ENCODE measurements around the gene RFNG. TPM values are rescaled to one million over a fixed set of nuclear protein-coding genes. Genes with fewer than 3 reads are reported as not detected.

The RFNG gene
- total RNA-seq, 1 donor: 13.7 TPM

GRCh38 chr17:82072827-82073226, 21.2 kb upstream of the RFNG start:
- Histone ChIP-seq H3K9me3 (ENCODE audit: low read depth, low read length) (no peaks in the 10 kb centered on the region), H3K4me1 (ENCODE audit: insufficient read depth, low read length) (no peaks in the 10 kb centered on the region), H3K27me3 (ENCODE audit: insufficient read depth, low read length) (no peaks in the 10 kb centered on the region), H3K4me3 (ENCODE audit: low read length) (no peak overlapping the region)

GRCh38 chr17:82070611-82071010, 19.0 kb upstream of the RFNG start:
- no peak overlapping the region for H3K4me3 ChIP-seq (ENCODE audit: low read length)
- no peaks in the 10 kb centered on the region for H3K9me3 ChIP-seq (ENCODE audit: low read depth, low read length)
- no peaks in the 10 kb centered on the region for H3K27me3 ChIP-seq (ENCODE audit: insufficient read depth, low read length)
- peaks cover 8% of the 10 kb centered on the region for H3K4me1 ChIP-seq (ENCODE audit: insufficient read depth, low read length)

GRCh38 chr17:82065638-82066303, 14.2 kb upstream of the RFNG start, which contains the start of gene DUS1L:
TSS of gene DUS1L (minus strand) at chr17:82065804. CDS start at chr17:82065059, 745 bp downstream.
- no peaks in the 10 kb centered on the region for H3K27me3 ChIP-seq (ENCODE audit: insufficient read depth, low read length)
- no peaks in the 10 kb centered on the region for H3K9me3 ChIP-seq (ENCODE audit: low read depth, low read length)
- peaks cover 26% of the 10 kb centered on the region for H3K4me1 ChIP-seq (ENCODE audit: insufficient read depth, low read length)
- peak within 1 kb of the TSS; percentile 62 for H3K4me3 ChIP-seq (ENCODE audit: low read length)

DNA sequence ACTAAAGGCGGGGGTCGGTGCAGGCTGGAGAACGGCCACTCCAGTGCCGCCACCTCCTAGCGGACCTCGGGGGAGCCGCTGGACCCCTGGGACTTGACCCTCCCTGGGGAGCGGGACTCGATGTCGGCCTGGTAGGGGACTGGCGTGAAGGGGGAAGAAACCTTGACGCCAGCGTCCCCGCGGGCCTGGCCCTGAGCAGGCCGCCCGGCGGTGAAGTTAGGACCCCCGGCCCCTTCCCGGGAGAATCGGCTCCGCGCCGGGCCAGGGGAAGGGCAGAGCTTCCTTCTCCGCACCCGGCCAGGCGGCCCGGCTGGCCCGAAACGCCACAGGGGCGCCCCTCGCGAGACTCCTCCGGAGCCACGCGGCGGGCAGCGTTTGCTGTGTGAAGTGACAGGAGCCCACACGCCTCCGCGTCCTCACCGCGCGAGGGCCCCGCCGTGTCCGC, 13.6 kb upstream of the RFNG start:
- H3K4me3 ChIP-seq (ENCODE audit: low read length): peak overlapping the region; percentile 62
- no peaks in the 10 kb centered on the region for H3K27me3 ChIP-seq (ENCODE audit: insufficient read depth, low read length)
- no peaks in the 10 kb centered on the region for H3K9me3 ChIP-seq (ENCODE audit: low read depth, low read length)
- peaks cover 26% of the 10 kb centered on the region for H3K4me1 ChIP-seq (ENCODE audit: insufficient read depth, low read length)

DNA sequence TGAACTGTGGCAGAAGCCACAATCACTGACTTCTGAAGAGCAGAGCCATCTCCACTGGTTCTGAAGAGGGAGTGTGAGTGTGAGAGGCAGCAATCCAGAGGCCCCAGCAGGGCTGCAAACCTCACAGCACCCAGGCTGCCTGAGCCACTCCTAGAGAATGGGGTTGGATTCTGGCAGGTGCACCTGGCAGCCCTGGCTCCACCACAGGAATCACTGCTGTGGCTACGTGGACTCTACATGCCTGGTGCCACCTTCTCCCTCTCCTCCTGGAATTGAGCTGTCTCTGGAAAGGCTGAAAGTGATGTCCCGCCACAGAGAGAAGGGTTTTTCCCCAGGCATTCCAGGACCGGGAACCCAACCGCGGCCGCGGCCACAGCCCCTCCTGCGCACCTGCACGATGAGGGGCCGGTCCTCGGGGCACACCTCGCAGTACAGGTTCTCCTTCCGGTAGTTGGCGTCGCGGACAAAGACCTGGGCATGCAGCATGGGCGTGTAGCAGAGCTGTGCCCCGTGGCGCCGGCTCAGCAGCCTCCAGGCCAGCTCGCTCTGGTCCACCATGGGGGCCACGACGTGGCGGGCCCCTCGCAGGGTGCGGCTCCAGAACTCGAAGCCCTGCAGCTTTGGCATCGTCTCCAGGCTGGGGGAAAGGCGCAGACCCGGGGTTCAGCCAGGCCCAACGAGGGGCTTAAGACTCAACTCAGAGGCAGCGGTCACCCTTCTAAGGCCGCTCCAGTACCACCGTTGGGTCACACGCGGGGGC, 13.0 kb upstream of the RFNG start:
- H3K4me1 ChIP-seq (ENCODE audit: insufficient read depth, low read length): peaks cover 26% of the 10 kb centered on the region
- no peaks in the 10 kb centered on the region for H3K27me3 ChIP-seq (ENCODE audit: insufficient read depth, low read length)
- H3K4me3 ChIP-seq (ENCODE audit: low read length): peak overlapping the region; percentile 62
- H3K9me3 ChIP-seq (ENCODE audit: low read depth, low read length): no peaks in the 10 kb centered on the region

GRCh38 chr17:82063424-82064415, 12.1 kb upstream of the RFNG start:
- Histone ChIP-seq H3K9me3 (ENCODE audit: low read depth, low read length) (no peaks in the 10 kb centered on the region), H3K4me1 (ENCODE audit: insufficient read depth, low read length) (peaks cover 26% of the 10 kb centered on the region), H3K4me3 (ENCODE audit: low read length) (no peak overlapping the region), H3K27me3 (ENCODE audit: insufficient read depth, low read length) (no peaks in the 10 kb centered on the region)

DNA sequence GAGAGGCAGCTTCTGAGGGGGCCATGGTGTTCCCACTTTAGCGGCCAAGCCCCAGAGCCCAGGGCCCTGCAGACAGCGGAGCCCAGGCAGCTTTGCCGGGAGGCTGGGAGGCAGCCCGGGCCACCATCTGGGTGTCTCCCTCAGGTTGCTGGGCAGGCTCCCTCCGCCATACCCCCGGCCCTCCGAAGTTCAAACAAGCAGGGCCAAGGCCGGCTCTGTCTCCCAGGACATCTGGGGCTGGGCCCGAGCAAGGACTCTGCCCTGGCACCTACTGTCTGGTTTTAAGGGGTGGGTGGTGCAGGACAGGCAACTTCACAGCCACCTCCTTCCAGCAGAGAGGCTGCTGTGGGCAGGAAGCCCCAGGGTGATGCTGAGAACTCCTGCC, 11.4 kb upstream of the RFNG start:
- Histone ChIP-seq H3K9me3 (ENCODE audit: low read depth, low read length) (no peaks in the 10 kb centered on the region), H3K4me3 (ENCODE audit: low read length) (no peak overlapping the region), H3K27me3 (ENCODE audit: insufficient read depth, low read length) (no peaks in the 10 kb centered on the region), H3K4me1 (ENCODE audit: insufficient read depth, low read length) (peaks cover 26% of the 10 kb centered on the region)

- no peaks in the 10 kb centered on the region for H3K9me3 ChIP-seq (ENCODE audit: low read depth, low read length)
- H3K4me1 ChIP-seq (ENCODE audit: insufficient read depth, low read length): peaks cover 26% of the 10 kb centered on the region
- H3K4me3 ChIP-seq (ENCODE audit: low read length): no peak overlapping the region
- no peaks in the 10 kb centered on the region for H3K27me3 ChIP-seq (ENCODE audit: insufficient read depth, low read length)
Observed at GRCh38 chr17:82062076-82062983, 10.7 kb upstream of the RFNG start.

DNA sequence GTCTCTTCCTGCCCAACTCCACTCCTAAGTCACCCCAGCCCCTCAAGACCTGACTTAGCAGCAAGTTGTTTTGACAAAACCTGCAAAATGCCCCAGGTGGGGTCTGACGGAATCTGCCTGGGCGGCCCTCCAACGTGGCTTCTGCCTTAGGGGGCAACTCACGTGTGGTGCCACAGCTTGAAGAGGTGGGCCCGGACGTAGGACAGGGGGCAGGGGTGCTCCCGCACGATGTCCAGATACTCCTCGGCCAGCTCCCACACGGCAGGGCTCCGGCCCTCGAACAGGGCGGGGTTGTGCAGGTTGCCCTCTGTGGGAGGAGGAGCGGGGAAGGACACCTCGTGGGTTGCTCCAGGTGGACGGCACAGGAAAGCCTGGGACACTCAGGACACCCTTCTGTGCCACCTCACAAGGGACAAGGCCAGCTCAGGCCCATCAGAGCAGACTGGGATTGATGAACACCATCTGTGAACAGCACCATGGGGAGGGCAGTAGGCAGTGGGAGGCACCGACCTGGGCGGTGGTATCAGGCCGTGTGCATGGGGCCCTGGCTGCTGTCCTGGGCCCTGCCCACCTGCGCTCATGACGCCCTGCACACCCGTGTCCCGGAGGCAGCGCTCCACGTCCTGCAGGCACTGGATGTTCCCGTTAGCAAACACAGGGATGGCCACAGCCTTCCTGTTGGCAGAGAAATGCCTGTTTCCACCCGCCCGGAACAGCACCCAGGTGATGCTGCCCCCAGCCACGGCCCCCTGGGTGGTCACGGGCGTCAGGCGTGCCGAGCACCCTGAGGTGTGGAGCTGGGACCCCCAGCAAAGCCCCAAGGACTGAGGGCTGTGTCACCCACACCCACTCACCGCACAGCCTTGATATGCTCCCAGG, 9.7 kb upstream of the RFNG start:
- peaks cover 22% of the 10 kb centered on the region for H3K4me1 ChIP-seq (ENCODE audit: insufficient read depth, low read length)
- no peaks in the 10 kb centered on the region for H3K9me3 ChIP-seq (ENCODE audit: low read depth, low read length)
- H3K27me3 ChIP-seq (ENCODE audit: insufficient read depth, low read length): no peaks in the 10 kb centered on the region
- H3K4me3 ChIP-seq (ENCODE audit: low read length): no peak overlapping the region

- no peaks in the 10 kb centered on the region for H3K9me3 ChIP-seq (ENCODE audit: low read depth, low read length)
- H3K4me1 ChIP-seq (ENCODE audit: insufficient read depth, low read length): peaks cover 17% of the 10 kb centered on the region
- no peak overlapping the region for H3K4me3 ChIP-seq (ENCODE audit: low read length)
- no peaks in the 10 kb centered on the region for H3K27me3 ChIP-seq (ENCODE audit: insufficient read depth, low read length)
Observed at GRCh38 chr17:82060614-82061013, 9.0 kb upstream of the RFNG start.

- H3K27me3 ChIP-seq (ENCODE audit: insufficient read depth, low read length): no peaks in the 10 kb centered on the region
- no peaks in the 10 kb centered on the region for H3K9me3 ChIP-seq (ENCODE audit: low read depth, low read length)
- no peak overlapping the region for H3K4me3 ChIP-seq (ENCODE audit: low read length)
- H3K4me1 ChIP-seq (ENCODE audit: insufficient read depth, low read length): peaks cover 14% of the 10 kb centered on the region
Observed at GRCh38 chr17:82060001-82060380, 8.4 kb upstream of the RFNG start.

DNA sequence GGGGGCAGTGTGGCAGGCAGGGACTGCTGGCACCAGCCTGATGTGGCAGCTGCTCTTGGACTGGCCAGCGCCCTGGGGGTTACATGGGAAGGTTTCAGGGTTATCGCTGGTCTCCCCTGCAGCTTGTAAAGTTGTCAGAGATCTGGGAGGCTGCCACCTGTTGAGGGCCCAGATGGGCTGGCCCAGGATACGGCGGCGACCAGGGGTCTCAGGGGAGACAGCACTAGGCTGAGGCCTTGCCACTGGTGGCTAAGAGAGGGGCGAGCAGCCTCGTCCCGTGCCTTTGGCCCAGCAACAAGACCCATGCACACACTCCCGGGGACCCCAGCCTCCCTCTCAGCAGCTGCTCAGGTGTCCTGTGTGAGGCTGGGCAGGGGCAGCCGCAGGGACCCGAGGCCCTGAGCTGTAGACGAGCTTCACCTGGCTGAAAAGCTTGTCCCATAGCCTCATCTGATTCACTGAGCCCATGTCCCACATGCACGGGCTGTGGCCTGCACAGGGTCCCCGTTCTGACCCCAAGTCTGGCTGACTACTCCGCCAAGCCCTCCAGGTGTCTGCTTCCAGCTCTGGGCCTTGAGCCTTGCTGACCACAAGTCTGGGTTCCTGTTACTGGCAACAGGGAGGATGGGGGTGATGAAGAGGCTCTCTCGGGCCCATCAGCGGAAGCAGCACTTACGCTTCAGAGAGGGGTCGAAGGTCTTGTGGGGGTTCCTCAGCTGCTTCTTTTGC, 7.8 kb upstream of the RFNG start:
- H3K4me3 ChIP-seq (ENCODE audit: low read length): no peak overlapping the region
- no peaks in the 10 kb centered on the region for H3K27me3 ChIP-seq (ENCODE audit: insufficient read depth, low read length)
- H3K4me1 ChIP-seq (ENCODE audit: insufficient read depth, low read length): peaks cover 9% of the 10 kb centered on the region
- H3K9me3 ChIP-seq (ENCODE audit: low read depth, low read length): no peaks in the 10 kb centered on the region

DNA sequence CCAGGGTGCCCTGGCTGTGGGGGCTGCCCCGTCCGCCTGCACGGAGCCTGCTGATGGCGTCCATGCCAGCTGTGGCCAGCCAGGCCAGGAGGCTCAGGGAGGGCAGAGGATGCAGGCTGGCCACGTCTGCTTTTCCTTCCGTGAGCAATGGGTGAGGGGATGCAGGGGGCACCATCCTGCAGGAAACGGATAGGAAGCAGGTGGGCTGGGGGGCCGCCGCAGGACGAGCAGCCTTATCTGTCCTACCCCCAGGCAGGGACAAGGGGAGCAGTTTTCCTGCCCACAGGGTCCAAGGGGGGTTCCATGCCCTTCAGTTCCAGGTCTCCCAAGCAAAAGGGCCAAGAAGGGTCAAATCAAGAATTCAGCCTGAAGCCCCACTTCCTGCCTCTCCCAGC, 7.2 kb upstream of the RFNG start:
- no peaks in the 10 kb centered on the region for H3K9me3 ChIP-seq (ENCODE audit: low read depth, low read length)
- no peaks in the 10 kb centered on the region for H3K27me3 ChIP-seq (ENCODE audit: insufficient read depth, low read length)
- H3K4me3 ChIP-seq (ENCODE audit: low read length): no peak overlapping the region
- H3K4me1 ChIP-seq (ENCODE audit: insufficient read depth, low read length): peaks cover 3% of the 10 kb centered on the region
